NCI-H1105 (cell line): ENCODE results near the gene PPFIA1.
A peak's percentile ranks its signal among the peaks of the same experiment; 100 is the strongest.
"Not testable (repeated sequence)": the region's sequence is repeated elsewhere in the genome, so short reads cannot be mapped to it uniquely, and the experiment has no call there.

Experiments
- DNase-seq: peaks from one replicate; lab custom pipeline; 2025; lab: John Stamatoyannopoulos, UW

PPFIA1 gene

GRCh38 chr11:70394211-70394950 lies 123.9 kb downstream of the PPFIA1 start:
- DNase-seq, result no peak

DNA sequence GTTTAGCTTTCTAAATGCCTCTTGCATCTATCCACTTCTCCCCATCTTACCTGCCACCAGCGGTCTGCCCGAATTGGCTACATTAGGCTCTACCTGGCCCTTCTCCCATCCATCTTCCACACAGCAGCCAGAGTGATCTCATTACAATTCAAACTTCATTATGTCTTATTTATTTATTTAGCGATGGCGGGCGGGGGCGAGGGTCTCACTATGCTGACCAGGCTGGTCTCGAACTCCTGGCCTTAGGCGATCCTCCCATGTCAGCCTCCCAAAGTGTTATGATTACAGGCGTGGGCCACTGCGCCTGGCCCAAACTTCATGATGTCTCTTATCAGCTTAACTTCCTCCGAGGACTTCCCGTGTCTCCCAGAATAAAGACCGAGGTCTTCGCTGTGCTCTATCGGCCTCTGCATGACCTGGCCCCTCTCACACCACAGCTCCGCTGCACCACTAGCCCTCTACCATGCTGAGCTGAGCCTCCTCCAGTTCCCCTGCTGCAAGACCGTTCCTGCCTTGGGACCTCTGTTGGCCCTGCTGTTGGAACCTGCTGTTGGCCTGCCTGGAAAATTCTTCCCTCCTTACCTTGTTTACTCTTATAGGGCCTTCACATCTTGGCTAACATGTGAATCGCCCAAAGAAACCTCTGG lies 127.0 kb downstream of the PPFIA1 start:
- no peak for DNase-seq

GRCh38 chr11:70397983-70398833 lies 127.7 kb downstream of the PPFIA1 start, which contains the start of gene CTTN:
TSS of gene CTTN (plus strand) at chr11:70398529. CDS start at chr11:70407298, 8,769 bp downstream.
- peak; percentile 78 for DNase-seq

GRCh38 chr11:70398834-70399680 lies 128.6 kb downstream of the PPFIA1 start:
- DNase-seq, result no peak

- DNase-seq, result no peak
Observed at GRCh38 chr11:70399681-70400112, 129.2 kb downstream of the PPFIA1 start.

DNA sequence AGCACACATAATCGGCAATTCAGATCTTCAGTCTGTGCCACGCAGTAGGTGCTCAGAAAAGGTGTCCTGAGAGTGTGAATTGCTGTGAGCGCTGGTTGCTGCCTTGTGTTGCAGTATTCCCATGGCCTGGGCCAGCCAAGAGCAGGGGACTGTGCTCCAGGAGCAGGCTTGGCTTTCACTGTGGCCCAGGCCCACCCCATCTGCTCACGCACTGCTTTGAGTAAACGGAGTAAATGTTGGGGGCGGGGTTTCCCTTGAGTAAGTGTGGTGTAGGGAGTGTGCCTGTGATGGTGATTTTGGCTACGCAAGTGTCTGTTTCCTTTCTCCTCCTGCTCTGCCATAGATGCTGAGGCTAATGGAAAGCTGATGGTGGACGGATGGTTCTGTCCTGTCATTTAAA lies 130.2 kb downstream of the PPFIA1 start:
- DNase-seq, result no peak

GRCh38 chr11:70402016-70402415 lies 131.5 kb downstream of the PPFIA1 start:
- no peak for DNase-seq

- DNase-seq, result no peak
Observed at GRCh38 chr11:70402685-70403084, 132.2 kb downstream of the PPFIA1 start.

DNA sequence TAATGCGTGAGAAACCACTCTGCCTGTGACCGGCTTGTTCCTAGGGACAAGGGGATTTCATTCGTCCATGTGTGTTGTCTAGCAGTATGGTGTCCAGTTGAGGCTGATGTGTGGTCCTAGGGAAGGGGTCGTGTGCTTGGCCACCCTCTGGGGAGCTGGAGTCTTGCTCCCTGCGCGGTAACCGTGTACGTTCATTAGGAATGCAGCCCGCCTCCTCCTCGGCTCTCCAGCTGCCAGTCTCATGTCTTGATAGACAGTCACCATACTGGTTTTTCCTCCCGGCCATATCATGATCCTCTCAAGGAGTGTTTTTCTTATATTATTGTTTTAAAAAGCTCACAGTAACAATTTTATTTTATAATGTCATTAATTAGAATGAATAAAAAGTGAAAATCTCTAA lies 133.8 kb downstream of the PPFIA1 start:
- no peak for DNase-seq

GRCh38 chr11:70405679-70406395 lies 135.3 kb downstream of the PPFIA1 start:
- DNase-seq, result no peak

DNA sequence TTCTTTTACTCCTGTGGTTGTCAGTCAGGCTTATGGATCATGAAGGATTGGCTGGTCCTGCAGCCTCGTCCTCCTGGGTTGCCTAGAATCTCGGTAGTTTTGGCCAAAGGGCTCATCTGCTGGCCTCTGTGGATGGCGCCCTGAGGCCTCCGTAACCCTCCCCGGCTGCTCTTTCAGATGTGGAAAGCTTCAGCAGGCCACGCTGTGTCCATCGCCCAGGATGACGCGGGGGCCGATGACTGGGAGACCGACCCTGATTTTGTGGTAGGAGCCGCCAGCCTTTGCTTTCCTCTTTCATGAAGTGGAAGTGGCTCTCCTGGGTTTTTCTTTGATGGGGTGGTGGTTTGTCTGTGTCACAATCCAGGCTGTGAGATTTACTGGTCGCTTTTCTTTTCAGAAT lies 136.6 kb downstream of the PPFIA1 start:
- no peak for DNase-seq

- no peak for DNase-seq
Observed at GRCh38 chr11:70407814-70408213, 137.3 kb downstream of the PPFIA1 start.

DNA sequence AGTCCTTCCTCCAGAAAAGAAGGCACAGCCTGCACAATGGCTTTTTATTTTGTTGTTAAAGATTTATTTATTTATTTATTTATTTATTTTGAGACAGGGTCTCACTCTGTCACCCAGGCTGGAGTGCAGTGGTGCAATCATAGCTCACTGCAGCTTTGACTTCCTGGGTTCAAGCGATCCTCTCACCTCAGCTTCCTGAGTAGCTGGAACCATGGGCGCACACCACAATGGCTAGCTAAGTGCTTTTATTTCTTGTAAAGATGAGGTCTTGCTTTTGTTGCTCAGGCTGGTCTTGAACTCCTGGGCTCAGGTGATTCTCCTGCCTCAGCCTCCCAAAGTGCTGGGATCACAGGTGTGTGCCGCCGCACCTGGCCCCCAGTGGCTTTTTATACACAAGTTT lies 137.8 kb downstream of the PPFIA1 start:
- not testable (repeated sequence) for DNase-seq

GRCh38 chr11:70409437-70409836 lies 138.9 kb downstream of the PPFIA1 start:
- no peak for DNase-seq

- no peak for DNase-seq
Observed at GRCh38 chr11:70409871-70410270, 139.4 kb downstream of the PPFIA1 start.

DNA sequence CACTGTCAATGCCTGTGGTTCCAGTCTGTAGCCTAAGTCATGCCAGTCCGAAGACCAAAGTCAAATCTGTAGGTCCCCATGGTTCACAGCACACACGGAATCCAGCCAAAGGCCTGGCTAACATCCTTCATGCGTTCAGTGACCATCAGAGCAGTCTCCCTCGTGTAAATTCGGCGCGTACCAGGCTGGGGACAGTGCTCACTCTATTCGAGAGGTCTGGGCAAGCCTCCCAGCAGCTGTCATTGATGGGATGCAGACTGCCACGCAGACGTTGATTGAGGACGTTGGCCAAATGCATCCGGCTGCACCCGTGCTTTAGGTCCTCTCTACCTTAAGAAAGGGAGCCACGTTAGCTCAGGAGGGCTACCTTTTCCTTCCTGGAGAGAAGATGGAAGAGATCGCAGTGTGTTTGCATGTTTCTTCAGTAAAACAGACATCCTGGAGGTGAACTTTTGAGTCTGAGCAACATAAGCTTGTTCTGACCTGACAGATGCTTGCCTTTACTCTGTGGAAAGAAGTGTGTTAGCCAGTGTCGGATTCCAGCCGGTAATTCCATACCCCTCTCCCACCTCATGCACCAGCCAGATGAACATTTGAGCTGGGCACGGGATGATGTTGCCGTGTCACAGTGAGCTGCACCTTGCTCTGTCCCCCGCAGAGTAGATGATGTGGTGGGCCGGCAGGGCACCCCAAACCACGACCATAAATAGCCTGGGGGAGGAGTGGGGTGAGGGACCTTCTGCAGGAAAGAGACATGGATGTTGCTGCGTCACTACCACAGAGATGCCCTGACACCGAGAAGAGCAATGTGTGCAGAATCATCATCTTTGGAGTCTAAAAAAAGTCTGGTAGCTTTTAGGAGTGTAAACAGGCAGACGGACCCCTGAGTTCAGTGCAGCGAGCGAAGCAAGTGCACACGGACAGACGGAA lies 140.1 kb downstream of the PPFIA1 start:
- no peak for DNase-seq

DNA sequence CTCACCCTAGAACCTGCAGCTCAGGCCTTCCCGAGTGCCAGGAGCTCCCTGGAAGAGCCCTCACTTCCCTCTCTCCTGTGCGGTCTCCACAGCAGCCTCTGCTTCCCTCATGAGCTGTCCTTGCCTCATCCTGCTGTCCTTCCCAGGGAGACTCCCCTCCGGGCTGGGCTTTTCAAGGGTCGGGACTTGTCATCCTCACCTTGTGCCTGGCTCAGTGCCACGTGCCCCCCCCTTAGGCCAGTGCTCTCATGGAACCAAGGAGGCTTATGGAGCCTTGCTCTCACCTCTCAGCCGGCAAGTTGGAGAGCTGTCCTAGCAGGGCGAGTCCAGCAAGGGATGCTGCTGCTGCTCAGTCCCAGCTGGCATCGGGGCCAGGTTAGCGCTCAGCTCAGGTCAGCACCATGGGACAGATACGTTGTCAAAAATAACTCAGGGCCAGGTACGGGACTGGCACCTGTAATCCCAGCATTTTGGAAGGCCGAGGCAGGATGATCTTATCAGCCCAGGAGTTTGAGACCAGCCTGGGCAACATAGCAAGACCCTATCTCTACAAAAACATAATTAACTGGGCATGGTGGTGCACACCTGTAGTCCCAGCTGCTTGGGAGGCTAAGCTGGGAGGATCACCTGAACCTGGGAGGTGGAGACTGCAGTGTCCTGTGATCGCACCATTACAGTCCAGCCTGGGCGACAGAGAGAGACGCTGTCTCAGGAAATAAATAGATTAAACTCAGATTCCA lies 141.4 kb downstream of the PPFIA1 start:
- DNase-seq, result no peak

GRCh38 chr11:70413151-70413550 lies 142.7 kb downstream of the PPFIA1 start:
- no peak for DNase-seq
